ENCODE data around the gene ANKRD12.
"Not testable (repeated sequence)": the region's sequence is repeated elsewhere in the genome, so short reads cannot be mapped to it uniquely, and the experiment has no call there.

ANKRD12 gene

DNA sequence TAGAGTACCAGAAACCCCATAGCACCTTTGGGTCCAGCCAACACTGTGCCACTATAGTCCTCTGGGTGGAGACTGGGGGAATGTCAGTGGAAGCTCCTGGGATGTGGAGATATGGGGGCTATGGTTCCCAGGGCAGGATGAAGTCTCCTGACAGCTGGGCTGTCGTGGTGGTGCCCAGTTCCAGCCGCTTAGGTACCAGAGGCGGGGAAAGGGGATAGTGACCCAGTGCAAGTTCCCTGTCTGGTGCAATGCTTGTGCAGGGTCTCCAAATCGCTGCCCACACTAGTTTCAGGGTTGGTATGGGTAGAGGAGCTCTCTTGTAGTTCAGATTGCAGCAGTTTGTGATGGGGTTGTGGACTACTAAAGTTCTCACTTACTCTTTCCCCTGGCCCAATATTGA is 97.9 kb downstream of the ANKRD12 start:
- no peak for DNase-seq

DNA sequence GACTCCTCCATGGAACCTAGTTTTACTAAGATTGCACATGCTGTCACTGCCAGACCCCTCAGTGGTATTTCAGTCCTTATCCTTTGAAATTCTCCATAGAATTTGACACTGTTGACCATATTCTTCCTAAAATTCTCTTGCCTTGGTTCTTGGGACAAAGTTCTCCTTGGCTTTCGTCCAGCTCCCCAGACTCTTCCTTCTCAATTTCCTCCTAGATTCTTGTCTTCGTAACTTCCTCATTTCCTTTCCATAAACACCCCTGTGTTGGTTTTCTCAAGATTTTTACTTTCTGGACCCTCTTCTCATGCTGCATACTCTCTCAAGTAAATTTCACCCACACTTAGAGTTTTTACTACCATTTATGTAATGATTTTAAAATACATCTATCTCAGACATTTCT is 101.4 kb downstream of the ANKRD12 start:
- no peak for DNase-seq

DNA sequence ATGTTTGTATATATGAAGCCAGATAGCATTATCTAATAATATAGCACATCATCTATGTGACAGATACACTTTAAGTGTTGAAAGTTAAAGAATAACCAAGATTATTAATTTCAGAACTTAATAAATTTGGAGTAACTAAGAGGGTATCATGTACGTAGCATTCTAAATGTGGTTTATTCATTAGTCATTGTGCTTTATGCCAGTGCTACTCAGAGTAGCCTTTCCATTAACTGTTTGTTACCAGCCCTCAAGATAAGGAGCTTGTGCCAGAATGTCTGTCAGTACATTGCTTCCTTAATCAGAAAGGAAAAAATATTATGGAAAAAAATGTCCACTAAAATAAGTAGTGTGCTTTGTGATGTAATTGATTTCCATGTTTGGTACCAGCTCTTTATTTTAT is 103.1 kb downstream of the ANKRD12 start:
- no peak for DNase-seq

DNA sequence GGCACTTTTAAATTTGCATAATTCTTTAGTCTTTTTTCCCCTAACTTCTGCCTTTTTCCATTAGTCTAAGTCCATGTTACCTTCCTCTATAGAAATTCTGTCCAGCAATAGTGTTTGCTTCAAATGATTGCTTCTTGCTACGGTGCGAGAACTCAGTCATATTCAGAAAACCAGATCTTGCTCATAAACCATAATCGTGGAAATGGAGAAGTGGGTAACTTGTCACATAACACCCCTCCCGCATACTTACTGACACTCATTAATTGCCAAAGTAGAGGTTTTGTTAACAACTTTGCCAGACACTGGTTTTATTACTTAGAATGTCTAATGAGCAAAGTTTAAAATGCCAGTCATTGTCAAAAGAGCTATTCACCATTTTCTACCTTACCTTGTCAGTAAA is 103.7 kb downstream of the ANKRD12 start:
- no peak for DNase-seq

DNA sequence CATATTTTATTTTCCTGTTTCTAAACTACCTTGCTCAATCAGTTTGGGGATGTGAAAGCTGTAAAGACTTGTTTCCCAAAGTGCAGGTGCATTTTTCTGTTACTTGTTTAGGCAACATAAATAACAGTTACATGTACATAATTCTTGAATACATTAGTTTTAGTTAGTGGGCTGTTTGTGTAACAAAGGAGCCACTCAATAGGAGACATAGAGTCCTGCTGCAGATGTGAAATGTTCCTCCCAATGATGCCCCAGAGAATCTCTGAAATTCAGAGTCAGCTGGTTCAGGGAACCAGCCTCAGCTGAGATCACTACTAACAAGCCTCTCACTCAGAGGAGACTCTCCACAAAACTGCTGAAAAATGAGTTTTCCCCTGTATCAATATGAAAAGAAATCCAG is 106.4 kb downstream of the ANKRD12 start:
- DNase-seq, result no peak

DNA sequence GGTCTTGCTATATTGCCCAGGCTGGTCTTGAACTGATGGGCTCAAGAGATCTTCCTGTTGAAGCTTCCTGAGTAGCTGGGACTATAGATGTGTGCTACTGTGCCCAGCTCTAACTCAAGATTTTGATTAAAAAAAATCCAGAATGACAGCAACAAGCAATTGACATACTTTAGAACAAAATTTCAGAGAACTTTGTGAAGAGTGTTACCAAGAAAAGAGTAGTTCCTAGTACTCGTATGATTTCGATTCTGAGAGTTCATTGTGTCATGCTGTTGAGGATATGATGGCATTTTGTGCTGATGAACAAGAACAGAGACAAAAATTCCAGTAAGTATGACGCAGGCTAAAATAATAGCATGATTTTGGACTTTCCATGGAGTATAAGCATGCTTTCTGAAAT is 107.8 kb downstream of the ANKRD12 start:
- DNase-seq, result no peak

DNA sequence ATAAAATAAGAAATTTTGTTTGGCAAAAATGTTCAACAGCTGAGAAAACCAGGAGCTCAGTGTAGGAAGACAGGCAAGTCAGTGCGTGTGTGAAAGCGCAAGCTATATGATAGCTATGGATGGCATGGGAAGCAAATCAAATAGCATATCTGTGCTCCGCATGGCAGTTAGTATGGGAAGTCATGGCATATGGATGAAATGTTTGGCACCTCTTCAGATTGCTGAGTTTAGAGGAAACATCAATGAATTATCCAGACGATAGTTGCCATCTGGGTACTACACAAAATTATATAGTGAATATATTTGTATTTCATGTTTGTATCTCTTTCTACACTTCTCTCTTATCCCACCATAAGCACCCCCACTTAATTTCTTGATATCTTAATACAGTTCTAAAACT is 112.1 kb downstream of the ANKRD12 start:
- DNase-seq, result no peak

DNA sequence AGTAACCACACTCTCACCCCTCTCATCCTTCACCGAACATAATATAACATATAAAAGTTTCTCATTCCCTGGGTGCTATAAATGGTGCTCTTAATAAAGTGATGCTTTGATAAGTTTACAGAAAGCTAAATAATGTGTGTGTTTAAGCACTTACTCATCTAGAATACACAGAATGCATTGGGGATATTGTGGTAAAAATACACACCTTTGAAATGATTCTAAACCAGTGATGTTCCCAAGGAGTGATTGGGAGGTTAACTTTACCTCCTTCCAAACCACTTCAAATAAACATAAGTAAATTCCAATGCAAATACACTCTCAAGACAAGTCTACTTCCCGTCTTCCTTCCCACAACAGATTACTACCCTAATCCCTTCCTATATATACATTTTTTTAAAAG is 112.7 kb downstream of the ANKRD12 start:
- no peak for DNase-seq

DNA sequence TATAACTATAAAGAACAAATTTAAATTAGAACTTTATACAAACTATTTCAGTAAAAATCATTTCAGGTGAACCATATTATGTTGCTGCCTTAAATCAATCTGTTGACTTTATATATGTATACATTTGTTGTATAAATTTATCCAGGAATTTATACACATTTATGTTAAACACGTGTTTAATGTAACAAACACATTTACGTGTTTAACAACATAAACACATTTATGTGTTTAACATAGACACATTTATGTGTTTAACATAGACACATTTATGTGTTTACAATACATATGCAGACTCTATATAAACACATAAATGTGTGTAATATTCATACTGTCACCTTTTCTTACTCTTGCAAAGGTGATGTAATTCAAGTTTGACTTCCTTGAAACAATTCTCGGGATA is 122.6 kb downstream of the ANKRD12 start:
- no peak for DNase-seq

DNA sequence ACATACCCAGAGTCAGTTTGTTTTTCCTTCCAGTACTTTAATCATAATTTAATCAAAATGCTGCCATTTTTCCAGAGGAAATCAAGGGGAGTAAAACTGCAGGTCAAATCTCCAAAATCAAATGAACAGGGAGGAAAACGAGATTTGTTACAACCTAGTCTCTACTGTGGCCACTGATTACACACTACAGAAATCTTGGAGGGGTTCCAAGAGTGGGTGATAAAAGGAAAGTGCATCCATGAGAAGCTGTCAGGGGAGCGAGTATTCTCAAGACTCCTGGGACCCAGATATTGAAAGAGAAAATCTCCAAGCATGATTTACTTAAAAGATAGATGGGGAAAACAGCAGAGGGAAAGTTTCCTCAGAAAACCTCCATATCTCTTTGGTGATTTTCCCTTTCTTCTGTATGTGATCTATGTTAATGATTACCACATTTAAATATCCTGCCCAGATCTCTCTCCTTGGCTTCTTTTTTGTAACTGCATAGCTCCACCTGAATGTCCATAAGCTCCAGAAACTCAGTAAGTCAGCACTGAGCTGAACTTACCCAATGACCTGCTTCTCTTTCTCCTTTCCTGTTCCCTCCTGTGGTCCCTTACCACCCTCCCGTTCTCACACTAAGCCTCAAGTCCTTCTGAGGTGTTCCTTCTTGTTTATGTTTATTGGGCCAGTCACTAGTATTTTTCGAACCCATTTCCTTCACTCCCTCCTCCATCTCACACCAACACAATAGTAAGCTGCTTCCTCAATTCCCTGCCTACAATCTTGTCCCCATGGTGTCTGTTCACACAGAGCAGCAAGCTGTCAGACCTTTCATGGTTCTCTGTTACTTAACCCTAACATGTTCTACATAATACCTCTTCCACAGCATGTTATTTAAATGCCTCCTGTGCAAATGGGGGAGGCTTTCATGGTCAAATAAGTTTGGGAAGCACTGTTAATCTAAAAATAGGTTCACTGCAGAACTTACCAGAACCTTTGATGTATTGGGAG is 124.1 kb downstream of the ANKRD12 start:
- DNase-seq, result no peak

DNA sequence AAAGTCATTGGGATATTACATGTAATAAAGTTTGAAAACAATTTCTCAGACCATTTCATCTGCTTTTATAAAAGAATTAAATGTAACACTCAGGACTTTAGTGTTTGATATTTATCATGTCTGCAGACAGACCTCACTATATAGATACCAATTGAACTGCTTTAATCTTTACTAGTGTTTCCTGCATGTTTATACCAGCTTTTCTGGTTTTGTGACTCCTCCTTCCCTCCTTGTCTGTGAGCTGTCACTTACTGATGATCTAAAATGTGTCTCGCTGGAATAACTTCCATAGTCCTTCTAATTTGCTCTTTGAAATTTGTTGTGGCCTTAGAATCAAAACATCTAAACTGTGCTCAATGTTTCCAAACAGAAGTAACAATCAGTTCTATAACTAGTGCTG is 126.7 kb downstream of the ANKRD12 start:
- no peak for DNase-seq

DNA sequence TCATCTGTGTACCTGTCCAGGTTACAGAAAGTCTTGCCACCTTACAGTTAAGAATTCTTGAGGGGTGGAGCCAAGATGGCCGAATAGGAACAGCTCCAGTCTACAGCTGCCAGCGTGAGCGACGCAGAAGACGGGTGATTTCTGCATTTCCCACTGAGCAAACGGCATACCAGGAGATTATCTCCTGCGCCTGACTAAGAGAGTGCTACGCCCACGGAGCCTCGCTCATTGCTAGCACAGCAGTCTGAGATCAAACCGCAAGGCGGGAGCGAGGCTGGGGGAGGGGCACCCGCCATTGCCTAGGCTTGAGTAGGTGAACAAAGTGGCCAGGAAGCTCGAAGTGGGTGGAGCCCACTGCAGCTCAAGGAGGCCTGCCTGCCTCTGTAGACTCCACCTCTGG is 128.2 kb downstream of the ANKRD12 start:
- not testable (repeated sequence) for DNase-seq

DNA sequence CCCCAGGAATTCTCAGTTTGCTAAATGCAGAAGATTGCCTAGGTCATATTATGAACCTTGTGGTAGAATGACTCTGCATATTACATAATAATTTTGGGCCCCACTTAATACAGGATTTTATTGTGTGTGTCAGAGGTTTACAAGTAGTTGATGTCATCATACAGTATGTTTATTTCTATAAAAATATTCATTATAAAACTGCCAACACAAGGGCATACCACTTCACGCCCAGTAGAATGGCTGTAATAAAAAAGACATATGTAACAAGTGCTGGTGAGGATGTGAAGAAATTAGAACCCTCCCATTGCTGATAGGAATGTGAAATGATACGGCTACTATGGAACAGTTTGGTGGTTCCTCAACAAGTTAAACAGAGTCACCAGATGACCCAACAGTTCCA is 136.6 kb downstream of the ANKRD12 start:
- DNase-seq, result no peak

DNA sequence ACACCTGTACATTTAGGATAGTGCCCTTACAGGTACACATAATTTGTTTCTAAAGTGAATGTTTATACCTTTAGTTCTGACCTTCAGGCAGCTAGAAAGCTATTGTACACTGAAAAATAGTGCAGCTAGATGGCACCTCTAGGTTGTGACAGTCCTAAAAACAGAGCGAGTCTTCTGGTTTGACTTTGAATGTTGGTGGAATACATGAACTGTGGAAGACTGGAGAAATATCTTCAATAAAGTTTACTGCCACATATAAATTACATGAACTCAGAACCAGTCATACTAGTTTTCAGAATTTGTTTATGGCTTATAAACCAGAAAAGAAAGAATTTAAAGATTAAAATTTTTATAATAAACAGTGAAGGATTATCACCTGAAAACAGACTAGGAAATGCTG is 139.3 kb downstream of the ANKRD12 start:
- no peak for DNase-seq

DNA sequence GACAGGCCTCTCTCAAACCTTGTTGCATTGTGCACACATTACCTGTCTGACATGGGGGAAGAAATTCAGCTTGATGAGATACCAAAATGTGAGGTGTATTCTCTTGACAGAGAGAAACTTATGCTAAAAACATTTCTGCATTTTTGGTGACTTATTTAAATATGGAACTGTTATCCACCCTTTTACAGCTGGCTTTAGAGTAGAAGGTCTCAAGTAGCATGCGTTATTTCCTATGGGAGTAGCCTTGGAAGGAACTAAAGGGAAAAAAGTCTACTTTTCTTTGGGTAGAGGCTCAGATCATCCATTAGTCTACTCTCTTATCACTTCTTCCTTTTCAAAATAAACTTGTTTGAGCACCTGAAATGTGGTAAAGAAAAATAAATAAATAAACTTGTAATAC is 141.4 kb downstream of the ANKRD12 start:
- no peak for DNase-seq

DNA sequence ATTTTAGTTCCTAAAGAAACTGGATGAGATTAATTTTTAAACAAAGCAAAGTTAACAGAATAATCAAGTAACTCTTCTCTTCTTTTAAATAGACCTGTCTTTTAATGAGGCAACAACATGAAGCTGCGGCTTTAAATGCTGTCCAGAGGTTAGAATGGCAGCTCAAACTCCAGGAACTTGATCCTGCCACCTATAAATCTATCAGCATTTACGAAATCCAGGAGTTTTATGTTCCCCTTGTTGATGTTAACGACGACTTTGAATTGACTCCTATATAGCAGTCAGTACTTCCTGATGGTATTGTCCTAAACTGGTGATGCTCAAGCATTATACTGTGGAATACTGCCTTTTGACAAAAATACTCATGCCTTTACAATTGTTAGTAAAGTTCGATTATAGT is 144.3 kb downstream of the ANKRD12 start:
- DNase-seq, result no peak

DNA sequence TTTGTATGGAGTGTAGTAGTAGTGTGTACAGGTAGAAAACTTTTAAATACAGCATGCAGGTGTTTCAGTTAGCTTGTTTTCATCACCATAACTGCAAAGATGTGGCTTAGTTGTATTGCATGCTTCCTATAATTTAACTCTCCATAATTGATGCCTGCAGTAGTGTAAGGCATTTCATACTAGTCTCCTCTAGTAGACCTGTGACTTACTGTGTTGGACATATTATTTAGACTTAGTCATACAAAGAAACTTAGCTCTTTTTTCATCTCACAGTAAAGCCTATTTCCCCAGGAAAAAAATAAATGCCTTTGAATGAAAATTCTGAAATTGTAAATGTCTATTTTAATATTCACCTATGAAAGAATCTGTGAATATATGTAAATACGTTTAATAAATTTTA is 145.2 kb downstream of the ANKRD12 start:
- no peak for DNase-seq

DNA sequence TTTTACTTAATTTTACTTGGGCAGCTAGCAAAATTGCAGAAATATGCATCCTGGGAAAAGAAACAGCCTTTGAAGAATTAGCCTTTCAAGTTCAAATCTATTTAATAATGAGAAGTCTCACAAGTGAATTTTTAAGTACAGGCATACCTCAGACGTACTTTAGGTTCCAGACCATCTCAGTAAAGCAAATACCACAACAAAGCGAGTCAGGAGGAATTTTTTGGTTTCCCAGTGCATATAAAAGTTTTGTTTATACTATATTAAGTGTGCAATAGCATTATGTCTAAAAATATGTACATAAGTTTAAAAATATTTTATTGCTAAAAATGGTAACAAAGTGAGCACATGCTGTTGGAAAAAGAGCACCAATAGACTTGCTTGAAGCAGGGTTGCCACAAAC is 147.2 kb downstream of the ANKRD12 start:
- DNase-seq, result no peak

DNA sequence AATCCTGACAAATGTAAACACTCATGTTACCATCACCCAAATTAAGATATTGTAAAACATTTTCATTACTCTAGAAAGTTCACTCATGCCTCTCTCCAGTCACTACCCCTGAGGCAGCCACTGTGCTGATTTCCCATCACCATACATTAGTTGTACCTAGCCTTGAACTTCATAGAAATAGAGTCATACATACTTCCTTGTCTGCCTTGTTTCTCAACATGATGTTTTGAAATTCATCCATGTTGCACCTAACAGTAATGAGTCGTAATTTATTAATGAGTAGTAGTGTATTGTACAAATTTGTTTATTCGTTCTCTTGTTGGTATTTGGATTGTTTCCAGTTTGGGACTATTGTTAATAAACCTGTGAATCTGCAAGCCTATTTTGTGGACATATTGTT is 149.0 kb downstream of the ANKRD12 start:
- no peak for DNase-seq

DNA sequence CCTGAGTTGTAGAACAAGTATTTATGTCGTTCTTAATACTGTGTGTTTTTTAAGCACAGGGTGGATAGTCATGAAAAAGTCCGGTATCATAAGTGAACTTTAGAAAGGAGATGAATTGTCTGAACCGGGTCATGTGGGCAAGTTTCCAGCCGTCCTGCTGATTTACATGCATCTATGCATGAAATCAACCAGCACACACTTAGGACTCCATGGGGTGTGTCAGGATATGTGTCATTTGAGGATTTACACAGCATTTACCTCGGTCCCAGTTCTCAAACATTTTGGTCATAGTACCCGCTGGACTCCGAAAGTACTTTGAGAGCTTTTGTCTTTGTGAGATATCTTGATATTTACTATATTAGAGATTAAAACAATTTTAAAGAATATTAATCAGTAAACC is 150.5 kb downstream of the ANKRD12 start:
- no peak for DNase-seq

DNA sequence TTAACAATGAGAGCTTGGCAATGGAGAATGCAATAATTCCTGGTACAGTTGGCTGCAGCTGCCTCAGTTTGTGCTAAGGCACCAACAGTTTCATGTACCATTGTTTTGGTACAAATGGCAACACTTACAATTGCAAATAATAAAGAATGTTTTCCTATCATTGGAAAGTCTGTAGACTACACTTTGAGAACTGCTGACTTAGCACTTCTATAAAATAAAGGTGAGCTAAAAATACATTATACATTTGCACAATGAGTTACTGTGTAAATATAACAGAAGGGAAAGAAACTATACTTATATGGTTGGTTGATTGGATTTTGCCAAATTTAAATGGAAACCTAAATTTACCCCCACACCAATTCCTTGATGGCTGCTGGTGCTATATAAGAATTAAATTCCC is 153.1 kb downstream of the ANKRD12 start:
- no peak for DNase-seq

DNA sequence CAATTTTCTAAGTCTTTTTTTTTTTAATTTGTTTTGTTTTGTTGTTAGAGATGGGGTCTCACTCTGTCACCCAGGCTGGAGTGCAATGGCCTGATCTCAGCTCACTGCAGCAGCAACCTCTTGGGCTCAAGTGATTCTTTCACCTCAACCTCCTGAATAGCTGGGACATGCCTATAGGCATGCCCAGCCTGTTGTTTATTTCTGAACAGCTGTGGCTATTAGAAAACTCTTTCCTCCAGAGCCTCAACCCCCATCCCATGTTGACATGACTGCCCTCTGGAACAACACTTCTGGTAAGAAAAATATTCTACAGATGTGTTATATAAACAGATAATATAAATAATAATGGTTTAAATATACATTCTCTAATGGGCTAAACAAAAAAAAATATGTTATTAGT is 153.6 kb downstream of the ANKRD12 start:
- DNase-seq, result no peak

DNA sequence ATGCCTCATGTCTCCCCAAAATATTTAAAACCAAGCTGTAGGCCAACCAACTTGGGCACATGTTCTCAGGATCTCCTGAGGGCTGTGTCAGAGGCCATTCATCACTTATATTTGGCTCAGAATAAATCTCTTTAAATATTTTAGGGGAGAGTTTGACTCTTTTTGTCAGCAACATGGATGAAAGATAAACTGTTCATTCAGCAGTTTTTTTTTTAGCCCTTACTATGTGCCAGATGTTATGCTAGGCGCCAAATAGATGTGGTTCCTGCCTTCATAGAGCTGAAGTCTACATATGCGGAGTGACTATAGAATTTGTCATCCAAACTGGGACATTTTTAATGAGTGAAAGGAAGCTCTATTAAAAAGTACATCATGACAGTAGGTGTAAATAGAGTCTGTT is 155.5 kb downstream of the ANKRD12 start:
- no peak for DNase-seq

DNA sequence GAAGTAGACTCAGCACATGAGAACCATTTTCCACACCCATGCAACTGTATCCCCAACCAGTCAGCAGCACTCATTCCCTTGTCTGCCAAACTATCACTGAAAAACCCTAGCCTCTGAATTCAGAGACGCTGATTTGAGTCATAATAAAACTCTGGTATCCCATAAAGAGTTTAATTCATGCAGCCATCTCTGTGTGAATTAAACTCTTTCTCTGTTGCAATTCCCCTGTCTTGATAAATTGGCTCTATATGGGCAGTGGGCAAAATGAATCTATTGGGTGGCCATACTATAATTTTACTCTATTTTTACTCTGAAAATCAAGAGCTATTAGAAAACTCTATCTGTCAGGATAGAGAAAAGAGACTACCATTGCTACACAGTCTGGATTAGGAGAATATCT is 157.4 kb downstream of the ANKRD12 start:
- DNase-seq, result no peak

All from DMS 273 treated with DMSO at 0.1 percent for 48 hours (cell line).